ENCODE measurements around the gene SLC27A3.
"Not testable (repeated sequence)": the region's sequence is repeated elsewhere in the genome, so short reads cannot be mapped to it uniquely, and the experiment has no call there.

Gene SLC27A3

GRCh38 chr1:153782648-153783047 is 7.4 kb downstream of the SLC27A3 start:
- DNase-seq = not testable (repeated sequence)

GRCh38 chr1:153783233-153784190 is 8.3 kb downstream of the SLC27A3 start:
- DNase-seq = peak; percentile 93

- no peak for DNase-seq
These were observed 11.0 kb downstream of the SLC27A3 start for GRCh38 chr1:153786038-153786790.

GRCh38 chr1:153789478-153790034 is 14.3 kb downstream of the SLC27A3 start:
- DNase-seq = peak; percentile 32

- DNase-seq = peak; percentile 60
These were observed 15.2 kb downstream of the SLC27A3 start for GRCh38 chr1:153790313-153790965.

GRCh38 chr1:153790966-153791647 is 15.9 kb downstream of the SLC27A3 start:
- DNase-seq = peak; percentile 87

GRCh38 chr1:153791648-153792253 is 16.5 kb downstream of the SLC27A3 start:
- DNase-seq = no peak

GRCh38 chr1:153792631-153793041 is 17.4 kb downstream of the SLC27A3 start:
- no peak for DNase-seq

- no peak for DNase-seq
These were observed 18.2 kb downstream of the SLC27A3 start for GRCh38 chr1:153793261-153793972.

GRCh38 chr1:153793973-153794615 is 18.9 kb downstream of the SLC27A3 start:
- DNase-seq = no peak

GRCh38 chr1:153794624-153795329 is 19.6 kb downstream of the SLC27A3 start:
- no peak for DNase-seq

- no peak for DNase-seq
These were observed 20.2 kb downstream of the SLC27A3 start for GRCh38 chr1:153795330-153795837.

GRCh38 chr1:153795934-153796785 is 21.0 kb downstream of the SLC27A3 start:
- no peak for DNase-seq

GRCh38 chr1:153796786-153797659 is 21.8 kb downstream of the SLC27A3 start:
- peak; percentile 91 for DNase-seq

- DNase-seq = no peak
These were observed 23.2 kb downstream of the SLC27A3 start for GRCh38 chr1:153798468-153798780.

- no peak for DNase-seq
These were observed 23.8 kb downstream of the SLC27A3 start for GRCh38 chr1:153799016-153799415.

GRCh38 chr1:153799566-153800465 is 24.6 kb downstream of the SLC27A3 start:
- DNase-seq = no peak
